ENCODE results near the gene AP3B1.

Gene AP3B1
- 118 to 130 reads per million in 2 donors for total RNA-seq

- DNase-seq, result peak; percentile 95
These were observed at the start of gene AP3B1 for GRCh38 chr5:78294248-78295034. Gene AP3B1, minus strand, starts transcription at chr5:78294698. Its CDS starts 119 bp downstream, at chr5:78294579.

GRCh38 chr5:78341440-78341839, 46.9 kb upstream of the AP3B1 start:
- DNase-seq, result no peak

- no peak for DNase-seq
These were observed 45.3 kb upstream of the AP3B1 start for GRCh38 chr5:78339617-78340436.

GRCh38 chr5:78336698-78337097, 42.2 kb upstream of the AP3B1 start:
- DNase-seq, result no peak

GRCh38 chr5:78335976-78336375, 41.5 kb upstream of the AP3B1 start:
- no peak for DNase-seq

- no peak for DNase-seq
These were observed 40.3 kb upstream of the AP3B1 start for GRCh38 chr5:78334811-78335210.

- no peak for DNase-seq
These were observed 37.1 kb upstream of the AP3B1 start for GRCh38 chr5:78331523-78332080.

- no peak for DNase-seq
These were observed 34.2 kb upstream of the AP3B1 start for GRCh38 chr5:78328585-78329173.

GRCh38 chr5:78327761-78328510, 33.4 kb upstream of the AP3B1 start:
- no peak for DNase-seq

GRCh38 chr5:78326930-78327329, 32.4 kb upstream of the AP3B1 start:
- no peak for DNase-seq

- no peak for DNase-seq
These were observed 28.7 kb upstream of the AP3B1 start for GRCh38 chr5:78323241-78323640.

- DNase-seq, result no peak
These were observed 25.9 kb upstream of the AP3B1 start for GRCh38 chr5:78320401-78320800.

GRCh38 chr5:78318337-78318736, 23.8 kb upstream of the AP3B1 start:
- DNase-seq, result no peak

- DNase-seq, result no peak
These were observed 23.0 kb upstream of the AP3B1 start for GRCh38 chr5:78317515-78317914.

- DNase-seq, result no peak
These were observed 14.2 kb upstream of the AP3B1 start for GRCh38 chr5:78308703-78309102.

GRCh38 chr5:78300464-78301045, 6.1 kb upstream of the AP3B1 start:
- no peak for DNase-seq

GRCh38 chr5:78295035-78295961, 800 bp upstream of the AP3B1 start:
- DNase-seq, result peak; percentile 8

GRCh38 chr5:78293851-78294247, 649 bp downstream of the AP3B1 start:
- DNase-seq, result no peak

- DNase-seq, result no peak
These were observed 2.8 kb downstream of the AP3B1 start for GRCh38 chr5:78291687-78292086.

- no peak for DNase-seq
These were observed 4.6 kb downstream of the AP3B1 start for GRCh38 chr5:78289911-78290310.

GRCh38 chr5:78288246-78288645, 6.3 kb downstream of the AP3B1 start:
- no peak for DNase-seq

Measured in activated gamma-delta T cell (primary cell).